ENCODE measurements around the gene ARHGAP44. TPM values are rescaled to one million over a fixed set of nuclear protein-coding genes. Genes with fewer than 3 reads are reported as not detected.

Gene ARHGAP44
- total and polyA plus RNA-seq, 9 of the 15 experiments (the other 6 are each of a cell fraction or from before 2014, with no cell fraction given) = 0.01 to 0.68 (median 0.07) TPM; not detected in 1

DNA sequence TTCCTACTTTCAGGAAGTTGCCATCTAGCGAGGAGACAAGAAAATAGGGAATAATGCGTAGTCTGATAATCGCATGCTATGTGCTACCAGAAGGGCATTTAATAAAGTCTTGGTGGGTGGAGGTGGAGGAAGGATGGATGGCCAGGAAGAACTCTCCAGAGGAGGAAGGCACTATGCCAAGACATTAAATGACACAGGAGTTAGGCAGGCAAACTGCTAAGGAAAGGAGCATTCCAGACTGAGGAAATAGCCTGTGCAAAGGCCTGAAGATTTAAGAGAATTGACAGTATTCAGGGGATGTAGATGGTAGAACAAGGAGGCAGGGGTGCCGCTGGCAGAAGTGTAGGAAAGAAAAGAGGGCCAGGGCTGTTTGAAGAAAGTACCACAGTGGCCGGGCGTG lies 19.3 kb upstream of the ARHGAP44 start (continued):
- TF ChIP-seq, protein P1, sequence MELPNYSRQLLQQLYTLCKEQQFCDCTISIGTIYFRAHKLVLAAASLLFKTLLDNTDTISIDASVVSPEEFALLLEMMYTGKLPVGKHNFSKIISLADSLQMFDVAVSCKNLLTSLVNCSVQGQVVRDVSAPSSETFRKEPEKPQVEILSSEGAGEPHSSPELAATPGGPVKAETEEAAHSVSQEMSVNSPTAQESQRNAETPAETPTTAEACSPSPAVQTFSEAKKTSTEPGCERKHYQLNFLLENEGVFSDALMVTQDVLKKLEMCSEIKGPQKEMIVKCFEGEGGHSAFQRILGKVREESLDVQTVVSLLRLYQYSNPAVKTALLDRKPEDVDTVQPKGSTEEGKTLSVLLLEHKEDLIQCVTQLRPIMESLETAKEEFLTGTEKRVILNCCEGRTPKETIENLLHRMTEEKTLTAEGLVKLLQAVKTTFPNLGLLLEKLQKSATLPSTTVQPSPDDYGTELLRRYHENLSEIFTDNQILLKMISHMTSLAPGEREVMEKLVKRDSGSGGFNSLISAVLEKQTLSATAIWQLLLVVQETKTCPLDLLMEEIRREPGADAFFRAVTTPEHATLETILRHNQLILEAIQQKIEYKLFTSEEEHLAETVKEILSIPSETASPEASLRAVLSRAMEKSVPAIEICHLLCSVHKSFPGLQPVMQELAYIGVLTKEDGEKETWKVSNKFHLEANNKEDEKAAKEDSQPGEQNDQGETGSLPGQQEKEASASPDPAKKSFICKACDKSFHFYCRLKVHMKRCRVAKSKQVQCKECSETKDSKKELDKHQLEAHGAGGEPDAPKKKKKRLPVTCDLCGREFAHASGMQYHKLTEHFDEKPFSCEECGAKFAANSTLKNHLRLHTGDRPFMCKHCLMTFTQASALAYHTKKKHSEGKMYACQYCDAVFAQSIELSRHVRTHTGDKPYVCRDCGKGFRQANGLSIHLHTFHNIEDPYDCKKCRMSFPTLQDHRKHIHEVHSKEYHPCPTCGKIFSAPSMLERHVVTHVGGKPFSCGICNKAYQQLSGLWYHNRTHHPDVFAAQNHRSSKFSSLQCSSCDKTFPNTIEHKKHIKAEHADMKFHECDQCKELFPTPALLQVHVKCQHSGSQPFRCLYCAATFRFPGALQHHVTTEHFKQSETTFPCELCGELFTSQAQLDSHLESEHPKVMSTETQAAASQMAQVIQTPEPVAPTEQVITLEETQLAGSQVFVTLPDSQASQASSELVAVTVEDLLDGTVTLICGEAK (IDR thresholded peaks at IDR 0.05) = no peak
- TF ChIP-seq, protein P1 (CRISPR knock-in tag; IDR thresholded peaks at IDR 0.05) = no peak
- TF ChIP-seq PRMT5 (CRISPR knock-in tag; IDR thresholded peaks at IDR 0.05) (no peak), ARHGAP35 (IDR thresholded peaks at IDR 0.05; ENCODE audit: partially characterized antibody) (no peak), NFIC (IDR thresholded peaks at IDR 0.05) (no peak)
- TF ChIP-seq, protein P2, sequence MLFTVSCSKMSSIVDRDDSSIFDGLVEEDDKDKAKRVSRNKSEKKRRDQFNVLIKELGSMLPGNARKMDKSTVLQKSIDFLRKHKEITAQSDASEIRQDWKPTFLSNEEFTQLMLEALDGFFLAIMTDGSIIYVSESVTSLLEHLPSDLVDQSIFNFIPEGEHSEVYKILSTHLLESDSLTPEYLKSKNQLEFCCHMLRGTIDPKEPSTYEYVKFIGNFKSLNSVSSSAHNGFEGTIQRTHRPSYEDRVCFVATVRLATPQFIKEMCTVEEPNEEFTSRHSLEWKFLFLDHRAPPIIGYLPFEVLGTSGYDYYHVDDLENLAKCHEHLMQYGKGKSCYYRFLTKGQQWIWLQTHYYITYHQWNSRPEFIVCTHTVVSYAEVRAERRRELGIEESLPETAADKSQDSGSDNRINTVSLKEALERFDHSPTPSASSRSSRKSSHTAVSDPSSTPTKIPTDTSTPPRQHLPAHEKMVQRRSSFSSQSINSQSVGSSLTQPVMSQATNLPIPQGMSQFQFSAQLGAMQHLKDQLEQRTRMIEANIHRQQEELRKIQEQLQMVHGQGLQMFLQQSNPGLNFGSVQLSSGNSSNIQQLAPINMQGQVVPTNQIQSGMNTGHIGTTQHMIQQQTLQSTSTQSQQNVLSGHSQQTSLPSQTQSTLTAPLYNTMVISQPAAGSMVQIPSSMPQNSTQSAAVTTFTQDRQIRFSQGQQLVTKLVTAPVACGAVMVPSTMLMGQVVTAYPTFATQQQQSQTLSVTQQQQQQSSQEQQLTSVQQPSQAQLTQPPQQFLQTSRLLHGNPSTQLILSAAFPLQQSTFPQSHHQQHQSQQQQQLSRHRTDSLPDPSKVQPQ (CRISPR knock-in tag; IDR thresholded peaks at IDR 0.05; ENCODE audit: borderline replicate concordance) = no peak

All from K562 (cell line).